GM12864 (cell line): ENCODE measurements around the gene ADGRG3.
A peak's percentile ranks its signal among the peaks of the same experiment; 100 is the strongest.
"Not testable (repeated sequence)": the region's sequence is repeated elsewhere in the genome, so short reads cannot be mapped to it uniquely, and the experiment has no call there.

Source experiments
- DNase-seq: peaks from one replicate; pipeline ENCODE4 v3.0.0-alpha.2; 2011; ENCODE audit warnings: low read depth
- H3K4me3 ChIP-seq: 2 replicates; pipeline ENCODE4 v1.5.1; 2011; ENCODE audit warnings: mild to moderate bottlenecking, low read depth, low read length, control low read depth
- CTCF ChIP-seq: IDR thresholded peaks from 2 replicates; pipeline ENCODE4 v1.5.1; 2011; ENCODE audit warnings: low read depth, mild to moderate bottlenecking, moderate library complexity, low read length, control low read depth, inconsistent platforms; ENCODE audit errors: missing control alignments

ADGRG3 gene

GRCh38 chr16:57708168-57708567, 40.1 kb downstream of the ADGRG3 start:
- no peak for DNase-seq
- no peak for TF ChIP-seq CTCF
- H3K4me3 ChIP-seq, result no peak overlapping the region

DNA sequence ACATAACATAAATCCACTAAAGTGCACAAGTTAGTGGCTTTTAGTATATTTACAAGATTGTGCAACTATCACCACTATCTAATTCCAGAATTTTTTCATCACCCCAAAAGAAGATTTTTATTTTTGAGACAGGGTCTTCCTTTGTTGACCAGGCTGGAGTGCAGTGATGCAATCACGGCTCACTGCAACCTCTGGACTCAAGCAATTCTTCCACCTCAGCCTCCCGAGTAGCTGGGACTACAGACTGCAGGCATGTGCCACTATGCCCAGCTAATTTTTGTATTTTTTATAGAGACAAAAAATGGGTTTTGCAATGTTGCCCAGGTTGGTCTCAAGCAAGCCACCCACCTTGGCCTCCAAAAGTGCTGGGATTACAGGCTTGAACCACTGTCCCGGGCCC, 41.6 kb downstream of the ADGRG3 start:
- no peak for DNase-seq
- H3K4me3 ChIP-seq, result no peak overlapping the region
- TF ChIP-seq CTCF, result no peak

DNA sequence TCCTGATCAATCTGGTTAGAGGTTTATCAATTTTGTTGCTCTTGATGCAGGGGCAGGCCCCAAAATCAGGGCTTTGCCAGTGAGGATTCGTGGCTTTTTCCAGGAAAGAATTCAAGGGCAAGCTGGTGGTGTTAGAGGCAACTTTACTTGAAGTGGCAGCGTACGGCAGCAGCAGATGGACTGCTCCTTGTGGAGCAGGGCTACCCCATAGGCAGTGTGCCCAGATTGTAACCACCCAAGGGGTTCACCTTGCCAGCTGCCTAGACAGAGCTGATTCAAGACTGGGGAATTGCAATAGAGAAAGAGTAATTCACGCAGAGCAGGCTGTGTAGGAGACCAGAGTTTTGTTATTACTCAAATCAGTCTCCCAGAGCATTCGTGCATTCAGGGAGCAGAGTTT, 43.2 kb downstream of the ADGRG3 start:
- no peak for TF ChIP-seq CTCF
- no peak for DNase-seq
- no peak overlapping the region for H3K4me3 ChIP-seq

- H3K4me3 ChIP-seq, result no peak overlapping the region
- TF ChIP-seq CTCF, result no peak
Measured at GRCh38 chr16:57711993-57712392, 43.9 kb downstream of the ADGRG3 start.

DNA sequence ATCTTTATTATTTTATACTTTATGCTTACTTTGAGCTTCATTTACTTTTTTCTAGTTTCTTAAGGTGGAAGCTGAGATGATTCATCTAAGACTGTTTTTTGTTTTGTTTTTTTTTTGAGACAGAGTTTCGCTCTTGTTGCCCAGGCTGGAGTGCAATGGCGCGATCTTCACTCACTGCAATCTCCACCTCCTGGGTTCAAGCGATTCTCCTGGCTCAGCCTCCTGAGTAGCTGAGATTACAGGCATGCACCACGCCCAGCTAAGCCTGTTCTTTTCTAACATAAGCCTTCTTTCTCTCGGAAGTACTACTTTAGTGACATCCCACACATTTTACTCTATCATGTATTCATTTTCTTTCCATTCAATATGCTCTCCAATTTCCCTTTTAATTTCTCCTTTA, 44.5 kb downstream of the ADGRG3 start:
- not testable (repeated sequence) for DNase-seq, H3K4me3 ChIP-seq

More at GRCh38 chr16:57711993-57712392, 43.9 kb downstream of the ADGRG3 start:
- no peak for DNase-seq

GRCh38 chr16:57713596-57713995, 45.5 kb downstream of the ADGRG3 start:
- no peak overlapping the region for H3K4me3 ChIP-seq
- DNase-seq, result no peak
- no peak for TF ChIP-seq CTCF

GRCh38 chr16:57714047-57714446, 45.9 kb downstream of the ADGRG3 start:
- DNase-seq, result no peak
- H3K4me3 ChIP-seq, result no peak overlapping the region
- TF ChIP-seq CTCF, result no peak

- no peak overlapping the region for H3K4me3 ChIP-seq
- peak; percentile 62 for TF ChIP-seq CTCF
- no peak for DNase-seq
Measured at GRCh38 chr16:57720142-57720575, 52.1 kb downstream of the ADGRG3 start.
